Loucy (cell line): ENCODE data around the gene MAPT.

ENCODE experiments used
- EZH2phosphoT487 ChIP-seq: fragments of 200-600 bp; IDR thresholded peaks from 2 replicates; pipeline ENCODE4 v1.6.1; 2018; ENCODE audit warnings: antibody characterized with exemption, mild to moderate bottlenecking, moderate library complexity, borderline replicate concordance
- TF ChIP-seq, protein P1 (sequence below): fragments of 200-600 bp; sonication (generic); conservative IDR thresholded peaks from 2 replicates; pipeline ENCODE4 v1.5.1; 2014; ENCODE audit warnings: mild to moderate bottlenecking, antibody characterized with exemption, low read length

DNA sequence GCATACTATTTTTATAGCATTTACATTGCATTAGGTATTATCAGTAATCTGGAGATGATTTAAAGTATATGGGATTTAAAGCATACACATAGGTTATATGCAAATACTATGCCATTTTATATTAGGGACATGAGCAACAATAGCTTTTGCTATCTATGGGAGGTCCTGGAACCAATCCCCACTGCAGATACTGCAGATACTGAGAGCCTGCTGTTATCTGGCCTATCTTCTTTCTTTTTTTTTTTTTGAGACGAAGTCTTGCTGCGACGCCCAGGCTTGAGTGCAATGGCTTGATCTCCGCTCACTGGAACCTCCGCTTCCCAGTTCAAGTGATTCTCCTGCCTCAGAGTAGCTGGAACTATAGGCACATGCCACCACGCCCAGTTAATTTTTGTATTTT lies 142.1 kb downstream of the MAPT start:
- TF ChIP-seq, protein P1, sequence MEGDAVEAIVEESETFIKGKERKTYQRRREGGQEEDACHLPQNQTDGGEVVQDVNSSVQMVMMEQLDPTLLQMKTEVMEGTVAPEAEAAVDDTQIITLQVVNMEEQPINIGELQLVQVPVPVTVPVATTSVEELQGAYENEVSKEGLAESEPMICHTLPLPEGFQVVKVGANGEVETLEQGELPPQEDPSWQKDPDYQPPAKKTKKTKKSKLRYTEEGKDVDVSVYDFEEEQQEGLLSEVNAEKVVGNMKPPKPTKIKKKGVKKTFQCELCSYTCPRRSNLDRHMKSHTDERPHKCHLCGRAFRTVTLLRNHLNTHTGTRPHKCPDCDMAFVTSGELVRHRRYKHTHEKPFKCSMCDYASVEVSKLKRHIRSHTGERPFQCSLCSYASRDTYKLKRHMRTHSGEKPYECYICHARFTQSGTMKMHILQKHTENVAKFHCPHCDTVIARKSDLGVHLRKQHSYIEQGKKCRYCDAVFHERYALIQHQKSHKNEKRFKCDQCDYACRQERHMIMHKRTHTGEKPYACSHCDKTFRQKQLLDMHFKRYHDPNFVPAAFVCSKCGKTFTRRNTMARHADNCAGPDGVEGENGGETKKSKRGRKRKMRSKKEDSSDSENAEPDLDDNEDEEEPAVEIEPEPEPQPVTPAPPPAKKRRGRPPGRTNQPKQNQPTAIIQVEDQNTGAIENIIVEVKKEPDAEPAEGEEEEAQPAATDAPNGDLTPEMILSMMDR = no peak
- no peak for TF ChIP-seq EZH2phosphoT487
